ENCODE results near the gene ADAMTS1. TPM values are rescaled to one million over a fixed set of nuclear protein-coding genes. Genes with fewer than 3 reads are reported as not detected.

ADAMTS1 gene
- total RNA-seq, 1 donor from 2014 or later: 141 TPM

DNA sequence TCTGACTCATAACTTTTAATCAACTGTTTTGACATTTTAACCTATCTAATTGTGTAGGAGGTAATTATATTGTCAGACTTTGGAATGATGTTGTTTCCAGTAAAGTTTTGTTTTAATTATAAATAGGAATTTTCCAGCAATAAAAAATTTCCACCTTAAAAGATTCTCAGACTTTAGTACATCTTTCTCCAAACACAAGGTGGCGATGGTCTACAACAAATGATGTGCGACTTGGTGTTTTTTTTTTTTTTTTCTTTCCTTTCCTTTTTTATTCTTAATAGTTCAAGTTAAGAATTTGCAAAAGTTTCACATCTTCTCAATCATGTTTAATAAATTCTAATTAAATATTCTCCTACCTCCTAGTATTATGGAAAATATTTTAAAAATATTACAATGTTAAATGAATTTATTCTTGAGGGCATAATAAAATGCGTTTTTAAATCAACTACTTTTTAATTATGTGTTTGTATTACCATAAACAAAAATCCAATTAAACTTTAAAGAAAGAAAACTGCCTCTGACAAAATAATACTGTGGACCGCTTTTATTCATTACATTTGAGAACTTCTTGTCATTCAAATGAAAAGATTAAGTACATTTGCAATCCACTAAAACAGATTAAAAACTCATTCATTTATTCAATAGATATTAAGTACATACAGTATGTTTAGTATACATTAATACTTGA is 4.4 kb upstream of the ADAMTS1 start:
- H3K9me3 ChIP-seq (ENCODE audit: insufficient read depth, low read depth, low read length): no peaks in the 10 kb centered on the region
- no peak overlapping the region for H3K4me3 ChIP-seq (ENCODE audit: insufficient read depth, low read depth, low read length)
- H2AFZ ChIP-seq (ENCODE audit: low read depth, low read length): no peak overlapping the region
- H3K4me1 ChIP-seq (ENCODE audit: insufficient read depth, low read length): peaks cover 5% of the 10 kb centered on the region
- Mint-ChIP-seq H3K36me3 (ENCODE audit: low read depth, unreplicated experiment) (no peaks in the 10 kb centered on the region), H3K9me3 (ENCODE audit: unreplicated experiment) (no peaks in the 10 kb centered on the region), H3K27me3 (ENCODE audit: low read depth, unreplicated experiment) (no peaks in the 10 kb centered on the region), H3K4me3 (ENCODE audit: unreplicated experiment) (no peak overlapping the region), H3K27ac (ENCODE audit: unreplicated experiment) (no peak overlapping the region), H3K4me1 (ENCODE audit: low read depth, unreplicated experiment) (peaks cover 6% of the 10 kb centered on the region)
- no peaks in the 10 kb centered on the region for H3K36me3 ChIP-seq (ENCODE audit: insufficient read depth, low read length)
- H3K9ac ChIP-seq (ENCODE audit: low read length): no peak overlapping the region
- no peak overlapping the region for H3K27ac ChIP-seq (ENCODE audit: low read depth, low read length)
- H4K20me1 ChIP-seq (ENCODE audit: insufficient read depth, low read length): no peaks in the 10 kb centered on the region
- peaks cover 3% of the 10 kb centered on the region for H3K79me2 ChIP-seq (ENCODE audit: insufficient read depth, low read length)
- H3K27me3 ChIP-seq (ENCODE audit: insufficient read depth, low read length): peaks cover 6% of the 10 kb centered on the region
- FAIRE-seq: peak; percentile 5
- no peak for TF ChIP-seq EZH2 (IDR thresholded peaks at IDR 0.05; ENCODE audit: insufficient read depth, low read length)
- TF ChIP-seq, protein P1, sequence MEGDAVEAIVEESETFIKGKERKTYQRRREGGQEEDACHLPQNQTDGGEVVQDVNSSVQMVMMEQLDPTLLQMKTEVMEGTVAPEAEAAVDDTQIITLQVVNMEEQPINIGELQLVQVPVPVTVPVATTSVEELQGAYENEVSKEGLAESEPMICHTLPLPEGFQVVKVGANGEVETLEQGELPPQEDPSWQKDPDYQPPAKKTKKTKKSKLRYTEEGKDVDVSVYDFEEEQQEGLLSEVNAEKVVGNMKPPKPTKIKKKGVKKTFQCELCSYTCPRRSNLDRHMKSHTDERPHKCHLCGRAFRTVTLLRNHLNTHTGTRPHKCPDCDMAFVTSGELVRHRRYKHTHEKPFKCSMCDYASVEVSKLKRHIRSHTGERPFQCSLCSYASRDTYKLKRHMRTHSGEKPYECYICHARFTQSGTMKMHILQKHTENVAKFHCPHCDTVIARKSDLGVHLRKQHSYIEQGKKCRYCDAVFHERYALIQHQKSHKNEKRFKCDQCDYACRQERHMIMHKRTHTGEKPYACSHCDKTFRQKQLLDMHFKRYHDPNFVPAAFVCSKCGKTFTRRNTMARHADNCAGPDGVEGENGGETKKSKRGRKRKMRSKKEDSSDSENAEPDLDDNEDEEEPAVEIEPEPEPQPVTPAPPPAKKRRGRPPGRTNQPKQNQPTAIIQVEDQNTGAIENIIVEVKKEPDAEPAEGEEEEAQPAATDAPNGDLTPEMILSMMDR (IDR thresholded peaks at IDR 0.05; ENCODE audit: insufficient read depth, low read depth, low read length): peak; percentile 67
- peak; percentile 32 for DNase-seq (ENCODE audit: low read depth)
- no peak overlapping the region for H3K4me2 ChIP-seq (ENCODE audit: low read length)

DNA sequence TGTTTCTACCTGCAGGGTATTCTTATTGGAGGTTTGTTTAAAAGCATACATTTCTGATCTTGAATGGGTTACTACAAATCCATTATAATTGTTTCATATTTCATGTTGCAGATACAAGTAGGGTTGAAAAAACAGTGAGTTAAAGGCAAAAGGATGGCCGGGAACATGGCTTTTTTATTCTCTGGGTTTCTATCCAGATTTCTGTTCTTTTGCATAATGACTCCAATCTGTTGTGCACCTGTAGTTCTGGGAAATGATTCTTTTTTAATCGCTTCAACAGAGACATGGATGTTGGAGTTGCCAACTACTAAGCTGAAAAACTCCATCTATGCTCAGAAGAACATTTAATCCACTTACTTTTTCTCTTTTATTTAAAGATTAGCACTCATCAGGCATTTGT is 2.7 kb upstream of the ADAMTS1 start:
- Mint-ChIP-seq H3K4me1 (ENCODE audit: low read depth, unreplicated experiment) (peaks cover 6% of the 10 kb centered on the region), H3K9me3 (ENCODE audit: unreplicated experiment) (no peaks in the 10 kb centered on the region), H3K27me3 (ENCODE audit: low read depth, unreplicated experiment) (no peaks in the 10 kb centered on the region), H3K4me3 (ENCODE audit: unreplicated experiment) (no peak overlapping the region), H3K27ac (ENCODE audit: unreplicated experiment) (no peak overlapping the region), H3K36me3 (ENCODE audit: low read depth, unreplicated experiment) (no peaks in the 10 kb centered on the region)
- H3K4me2 ChIP-seq (ENCODE audit: low read length): no peak overlapping the region
- no peak overlapping the region for H2AFZ ChIP-seq (ENCODE audit: low read depth, low read length)
- no peak overlapping the region for H3K27ac ChIP-seq (ENCODE audit: low read depth, low read length)
- H3K79me2 ChIP-seq (ENCODE audit: insufficient read depth, low read length): peaks cover 19% of the 10 kb centered on the region
- DNase-seq (ENCODE audit: low read depth): no peak
- H4K20me1 ChIP-seq (ENCODE audit: insufficient read depth, low read length): peaks cover 11% of the 10 kb centered on the region
- H3K4me3 ChIP-seq (ENCODE audit: insufficient read depth, low read depth, low read length): no peak overlapping the region
- H3K27me3 ChIP-seq (ENCODE audit: insufficient read depth, low read length): peaks cover 6% of the 10 kb centered on the region
- H3K9me3 ChIP-seq (ENCODE audit: insufficient read depth, low read depth, low read length): no peaks in the 10 kb centered on the region
- TF ChIP-seq, protein P1 (IDR thresholded peaks at IDR 0.05; ENCODE audit: insufficient read depth, low read depth, low read length): no peak
- no peak for TF ChIP-seq EZH2 (IDR thresholded peaks at IDR 0.05; ENCODE audit: insufficient read depth, low read length)
- no peaks in the 10 kb centered on the region for H3K36me3 ChIP-seq (ENCODE audit: insufficient read depth, low read length)
- no peak overlapping the region for H3K9ac ChIP-seq (ENCODE audit: low read length)
- H3K4me1 ChIP-seq (ENCODE audit: insufficient read depth, low read length): peaks cover 15% of the 10 kb centered on the region
- no peak for FAIRE-seq

GRCh38 chr21:26847002-26847401 is 1.8 kb upstream of the ADAMTS1 start:
- FAIRE-seq: no peak
- Histone ChIP-seq H3K9me3 (ENCODE audit: insufficient read depth, low read depth, low read length) (no peaks in the 10 kb centered on the region), H3K79me2 (ENCODE audit: insufficient read depth, low read length) (peaks cover 24% of the 10 kb centered on the region), H3K4me1 (ENCODE audit: insufficient read depth, low read length) (peaks cover 24% of the 10 kb centered on the region), H3K4me2 (ENCODE audit: low read length) (peak overlapping the region; percentile 97), H3K4me3 (ENCODE audit: insufficient read depth, low read depth, low read length) (peak overlapping the region; percentile 70), H4K20me1 (ENCODE audit: insufficient read depth, low read length) (peaks cover 19% of the 10 kb centered on the region), H3K27me3 (ENCODE audit: insufficient read depth, low read length) (peaks cover 6% of the 10 kb centered on the region), H3K9ac (ENCODE audit: low read length) (peak overlapping the region; percentile 90), H3K36me3 (ENCODE audit: insufficient read depth, low read length) (no peaks in the 10 kb centered on the region), H2AFZ (ENCODE audit: low read depth, low read length) (peak overlapping the region; percentile 74), H3K27ac (ENCODE audit: low read depth, low read length) (no peak overlapping the region)
- TF ChIP-seq EZH2 (IDR thresholded peaks at IDR 0.05; ENCODE audit: insufficient read depth, low read length): no peak
- TF ChIP-seq, protein P1 (IDR thresholded peaks at IDR 0.05; ENCODE audit: insufficient read depth, low read depth, low read length): no peak
- peaks cover 9% of the 10 kb centered on the region for H3K4me1 Mint-ChIP-seq (ENCODE audit: low read depth, unreplicated experiment)
- H3K4me3 Mint-ChIP-seq (ENCODE audit: unreplicated experiment): peak overlapping the region; percentile 97
- H3K36me3 Mint-ChIP-seq (ENCODE audit: low read depth, unreplicated experiment): peaks cover 4% of the 10 kb centered on the region
- H3K27ac Mint-ChIP-seq (ENCODE audit: unreplicated experiment): peak overlapping the region; percentile 97
- no peaks in the 10 kb centered on the region for H3K9me3 Mint-ChIP-seq (ENCODE audit: unreplicated experiment)
- H3K27me3 Mint-ChIP-seq (ENCODE audit: low read depth, unreplicated experiment): no peaks in the 10 kb centered on the region
- no peak for DNase-seq (ENCODE audit: low read depth)

Measured in astrocyte (in vitro differentiated cells and primary cell).